Neural cell (in vitro differentiated cells): ENCODE measurements around the gene STUM. TPM values are rescaled to one million over a fixed set of nuclear protein-coding genes. Genes with fewer than 3 reads are reported as not detected.

ENCODE experiments used
- H2AFZ ChIP-seq: fragments of 200-600, 300-800 bp; sonication (generic), shearing (Covaris generic); 2 replicates; pipeline ENCODE4 v1.6.0; 2014; ENCODE audit warnings: low read depth, mild to moderate bottlenecking, antibody characterized with exemption, low read length, moderate library complexity
- H3F3A ChIP-seq: fragments of 200-600 bp; shearing (Covaris generic); 2 replicates; pipeline ENCODE4 v1.6.1; 2016; ENCODE audit warnings: mild to moderate bottlenecking, moderate library complexity, mixed read lengths, antibody characterized with exemption, low read length; ENCODE audit not compliant: insufficient read depth, poor library complexity, severe bottlenecking
- H3K27ac ChIP-seq: fragments of 200-600, 300-800 bp; sonication (generic), shearing (Covaris generic); 2 replicates; pipeline ENCODE4 v1.5.1; 2014; ENCODE audit warnings: mild to moderate bottlenecking, low read length, moderate library complexity
- H3K27me3 ChIP-seq: fragments of 300-800, 200-600 bp; sonication (generic), shearing (Covaris generic); 2 replicates; pipeline ENCODE4 v1.6.0; 2014; ENCODE audit warnings: mild to moderate bottlenecking, low read depth, low read length, moderate library complexity; ENCODE audit not compliant: insufficient read depth
- H3K36me3 ChIP-seq: fragments of 300-800, 200-600 bp; sonication (generic), shearing (Covaris generic); 2 replicates; pipeline ENCODE4 v1.5.1; 2014; ENCODE audit warnings: mild to moderate bottlenecking, antibody characterized with exemption, low read length, moderate library complexity; ENCODE audit not compliant: insufficient read depth
- H3K4me2 ChIP-seq: fragments of 300-800, 200-600 bp; sonication (generic), shearing (Covaris generic); 2 replicates; pipeline ENCODE4 v1.6.0; 2014; ENCODE audit warnings: mild to moderate bottlenecking, low read length
- H3K4me3 ChIP-seq: fragments of 300-800, 200-600 bp; sonication (generic), shearing (Covaris generic); 2 replicates; pipeline ENCODE4 v1.5.1; 2014; ENCODE audit warnings: mild to moderate bottlenecking, low read length, moderate library complexity
- H3K79me2 ChIP-seq: fragments of 200-600 bp; shearing (Covaris generic); replicated peaks from 2 replicates; pipeline ENCODE4 v1.6.0; 2014; ENCODE audit warnings: mild to moderate bottlenecking, low read length, moderate library complexity; ENCODE audit not compliant: insufficient read depth
- H3K9ac ChIP-seq: fragments of 300-800, 200-600 bp; sonication (generic), shearing (Covaris generic); 2 replicates; pipeline ENCODE4 v1.6.1; 2016; ENCODE audit warnings: mild to moderate bottlenecking, low read length, mixed read lengths
- H3K9me2 ChIP-seq: fragments of 200-600 bp; shearing (Covaris generic); 2 replicates; pipeline ENCODE4 v1.6.1; 2016; ENCODE audit warnings: mild to moderate bottlenecking, low read length, mixed read lengths; ENCODE audit not compliant: insufficient read depth
- H3K9me3 ChIP-seq: fragments of 200-600, 300-800 bp; sonication (generic), shearing (Covaris generic); 2 replicates; pipeline ENCODE4 v1.6.1; 2016; ENCODE audit warnings: mild to moderate bottlenecking, mixed run types, low read length, moderate library complexity, mixed read lengths
- H4K20me1 ChIP-seq: fragments of 200-600 bp; shearing (Covaris generic); 2 replicates; pipeline ENCODE4 v1.6.1; 2016; ENCODE audit warnings: mild to moderate bottlenecking, mixed run types; ENCODE audit not compliant: insufficient read depth
- CTCF ChIP-seq: fragments of 450-650 bp; IDR thresholded peaks from 2 replicates; pipeline ENCODE4 v1.5.1; 2014; ENCODE audit warnings: antibody characterized with exemption, mild to moderate bottlenecking, moderate library complexity; ENCODE audit not compliant: poor library complexity, severe bottlenecking
- EP300 ChIP-seq: fragments of 450-650 bp; conservative IDR thresholded peaks from 2 replicates; pipeline ENCODE4 v1.6.1; 2014; ENCODE audit warnings: antibody characterized with exemption, mild to moderate bottlenecking, moderate library complexity; ENCODE audit not compliant: poor library complexity, severe bottlenecking
- EZH2 ChIP-seq: fragments of 200-600, 300-800 bp; shearing (Covaris generic), sonication (generic); IDR thresholded peaks from 2 replicates; pipeline ENCODE4 v1.6.1; 2014; ENCODE audit warnings: antibody characterized with exemption, low read length, borderline replicate concordance, mild to moderate bottlenecking; ENCODE audit not compliant: insufficient read depth, poor library complexity, severe bottlenecking
- MXI1 ChIP-seq: fragments of 450-650 bp; conservative IDR thresholded peaks from 2 replicates; pipeline ENCODE4 v1.6.1; 2014; ENCODE audit warnings: antibody characterized with exemption, mild to moderate bottlenecking; ENCODE audit not compliant: poor library complexity, severe bottlenecking
- POLR2AphosphoS5 ChIP-seq: IDR thresholded peaks from 2 replicates; pipeline ENCODE4 v1.6.1; 2012
- RAD21 ChIP-seq: fragments of 450-650 bp; conservative IDR thresholded peaks from 2 replicates; pipeline ENCODE4 v1.6.1; 2014; ENCODE audit warnings: antibody characterized with exemption, mild to moderate bottlenecking, moderate library complexity
- REST ChIP-seq: IDR thresholded peaks from 2 replicates; pipeline ENCODE4 v1.6.1; 2012; ENCODE audit warnings: borderline replicate concordance
- SMC3 ChIP-seq: fragments of 450-650 bp; conservative IDR thresholded peaks from 2 replicates; pipeline ENCODE4 v1.6.1; 2014; ENCODE audit warnings: antibody characterized with exemption, mild to moderate bottlenecking, moderate library complexity; ENCODE audit not compliant: poor library complexity
- TAF1 ChIP-seq: IDR thresholded peaks from 2 replicates; pipeline ENCODE4 v1.6.1; 2012; ENCODE audit warnings: low read depth
- polyA plus RNA-seq: library from polyadenylated mRNA; depleted of rRNA; stranded (reverse); fragments of >200 nt; gene quantifications from 2 replicates; pipeline ENCODE4 v1.2.3, GENCODE V29; 2014

STUM gene
- polyA plus RNA-seq, 1 donor from 2014 or later: 0.52 TPM

DNA sequence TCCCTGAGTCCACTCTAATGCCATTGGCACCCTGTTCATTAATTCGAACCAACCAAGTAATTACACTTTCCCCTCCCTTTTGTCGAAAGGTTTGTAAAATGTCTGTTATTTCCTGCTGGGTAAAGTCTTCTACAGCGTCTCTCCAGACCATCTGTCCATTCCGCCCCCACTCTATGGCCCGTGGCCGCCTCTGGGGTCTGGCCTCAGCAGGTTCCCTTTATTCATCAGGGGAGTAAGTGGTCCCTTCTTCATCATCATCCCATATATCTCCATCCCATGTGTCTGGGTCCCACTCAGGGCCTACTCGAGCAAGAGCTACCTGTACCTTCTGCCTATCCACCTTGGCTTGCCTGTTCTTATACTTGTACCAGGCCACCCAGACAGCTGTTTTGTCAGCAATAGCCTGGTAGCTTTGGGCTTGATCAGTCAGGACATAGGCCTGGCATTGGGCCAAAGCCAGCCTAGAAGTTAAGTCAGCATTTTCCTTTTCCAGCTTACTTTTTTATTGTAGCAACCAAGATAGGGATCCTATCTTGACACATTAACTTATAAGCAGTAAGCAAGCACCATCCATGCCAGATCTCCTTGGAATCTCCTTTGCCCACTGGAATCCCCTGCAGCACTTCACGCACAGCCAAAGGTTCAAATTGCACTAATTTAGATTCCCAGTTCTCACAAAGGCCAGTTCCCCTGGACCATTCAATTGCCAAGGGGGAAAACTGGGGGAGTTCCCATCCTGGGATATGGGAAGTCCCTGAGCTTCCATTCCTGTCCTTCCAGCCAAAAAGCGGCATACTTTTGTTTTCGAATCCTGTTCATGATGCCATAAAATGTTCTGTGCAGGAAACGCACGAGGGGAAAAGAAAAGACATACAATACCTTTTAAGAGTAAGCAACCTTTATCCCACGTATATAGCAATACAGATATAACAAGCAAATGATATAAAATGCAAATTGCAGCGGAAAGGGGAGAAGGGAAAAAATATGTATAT is 6.6 kb upstream of the STUM start:
- Histone ChIP-seq H3K27ac (no peak overlapping the region), H3K27me3 (peaks cover 3% of the 10 kb centered on the region), H3K9me3 (no peaks in the 10 kb centered on the region), H3K9ac (no peak overlapping the region), H2AFZ (no peak overlapping the region), H3K36me3 (no peaks in the 10 kb centered on the region), H3K4me2 (no peak overlapping the region), H3K79me2 (no peaks in the 10 kb centered on the region), H3K4me3 (no peak overlapping the region), H3K9me2 (no peaks in the 10 kb centered on the region), H3F3A (no peaks in the 10 kb centered on the region), H4K20me1 (no peaks in the 10 kb centered on the region)
- no peak for TF ChIP-seq RAD21
- TF ChIP-seq SMC3: no peak

DNA sequence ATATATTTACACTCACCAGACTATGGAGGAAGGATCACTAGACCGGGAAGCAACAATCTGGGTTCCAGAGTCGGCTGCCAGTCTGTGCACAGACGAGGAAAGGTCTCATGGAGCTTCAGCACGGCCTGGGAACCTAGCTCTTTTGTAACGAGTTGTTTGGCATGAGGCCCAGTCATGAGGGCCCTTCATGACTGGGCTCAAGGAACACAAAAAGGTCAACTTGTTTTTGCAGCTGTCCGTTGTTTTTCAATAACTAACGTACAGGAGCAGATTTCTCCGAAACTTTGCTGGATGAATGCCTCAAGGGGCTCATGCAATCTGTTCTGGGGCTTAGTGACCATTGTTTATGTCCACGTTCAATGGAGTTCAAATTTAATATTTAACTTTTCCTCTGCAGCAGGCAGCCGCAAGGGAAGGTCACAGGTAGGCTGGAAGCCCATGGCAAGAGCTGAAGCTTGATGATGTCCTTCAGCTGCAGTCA is 5.9 kb upstream of the STUM start:
- Histone ChIP-seq H3K27me3 (peaks cover 3% of the 10 kb centered on the region), H3K9me3 (no peaks in the 10 kb centered on the region), H3K9ac (no peak overlapping the region), H3K36me3 (no peaks in the 10 kb centered on the region), H4K20me1 (no peaks in the 10 kb centered on the region), H3K9me2 (no peaks in the 10 kb centered on the region), H2AFZ (no peak overlapping the region), H3K4me3 (no peak overlapping the region), H3K4me2 (no peak overlapping the region), H3K79me2 (no peaks in the 10 kb centered on the region), H3F3A (no peaks in the 10 kb centered on the region), H3K27ac (no peak overlapping the region)
- TF ChIP-seq MXI1: no peak
- no peak for TF ChIP-seq SMC3
- no peak for TF ChIP-seq EP300
- TF ChIP-seq EZH2: no peak
- TF ChIP-seq CTCF: no peak
- no peak for TF ChIP-seq POLR2AphosphoS5
- TF ChIP-seq RAD21: no peak
- TF ChIP-seq REST: no peak
- no peak for TF ChIP-seq TAF1
